NCI-H748 (cell line): ENCODE data around the gene JMJD8.

Experiments
- DNase-seq: peaks from one replicate; lab custom pipeline; 2025; ENCODE audit not compliant: unreplicated experiment; lab: John Stamatoyannopoulos, UW

The JMJD8 gene

DNA sequence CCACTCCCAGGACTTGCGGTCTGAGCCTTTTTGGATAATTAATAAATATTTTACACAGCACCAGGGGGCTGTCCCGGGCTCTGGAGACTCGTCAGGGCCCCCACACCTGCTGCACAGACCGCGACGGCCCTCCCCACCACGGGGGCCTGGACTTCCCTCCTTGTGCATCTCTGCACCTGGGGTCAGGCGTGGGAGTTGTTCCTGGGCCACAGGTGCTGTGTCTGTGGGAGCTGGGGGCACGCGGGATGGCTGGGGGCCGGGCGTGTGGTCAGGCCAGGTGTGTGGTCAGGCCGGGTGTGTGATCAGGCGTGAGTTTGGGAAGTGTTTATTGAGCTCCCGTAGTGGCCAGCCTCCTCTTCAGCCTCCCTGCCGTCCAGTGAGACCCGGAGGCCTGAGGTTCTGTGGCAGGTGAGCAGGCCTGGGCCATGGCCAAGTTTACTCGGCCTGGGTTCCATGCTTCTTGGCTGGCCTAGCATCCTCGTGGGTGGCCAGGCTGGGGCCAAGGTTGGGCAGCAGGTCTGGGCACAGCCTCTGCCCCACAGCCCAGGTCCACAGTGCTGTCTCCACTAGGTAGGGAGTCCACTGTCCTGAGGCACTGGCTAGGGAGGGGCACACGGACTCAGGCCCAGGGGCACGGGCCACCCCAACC, 5.8 kb downstream of the JMJD8 start:
- no peak for DNase-seq

DNA sequence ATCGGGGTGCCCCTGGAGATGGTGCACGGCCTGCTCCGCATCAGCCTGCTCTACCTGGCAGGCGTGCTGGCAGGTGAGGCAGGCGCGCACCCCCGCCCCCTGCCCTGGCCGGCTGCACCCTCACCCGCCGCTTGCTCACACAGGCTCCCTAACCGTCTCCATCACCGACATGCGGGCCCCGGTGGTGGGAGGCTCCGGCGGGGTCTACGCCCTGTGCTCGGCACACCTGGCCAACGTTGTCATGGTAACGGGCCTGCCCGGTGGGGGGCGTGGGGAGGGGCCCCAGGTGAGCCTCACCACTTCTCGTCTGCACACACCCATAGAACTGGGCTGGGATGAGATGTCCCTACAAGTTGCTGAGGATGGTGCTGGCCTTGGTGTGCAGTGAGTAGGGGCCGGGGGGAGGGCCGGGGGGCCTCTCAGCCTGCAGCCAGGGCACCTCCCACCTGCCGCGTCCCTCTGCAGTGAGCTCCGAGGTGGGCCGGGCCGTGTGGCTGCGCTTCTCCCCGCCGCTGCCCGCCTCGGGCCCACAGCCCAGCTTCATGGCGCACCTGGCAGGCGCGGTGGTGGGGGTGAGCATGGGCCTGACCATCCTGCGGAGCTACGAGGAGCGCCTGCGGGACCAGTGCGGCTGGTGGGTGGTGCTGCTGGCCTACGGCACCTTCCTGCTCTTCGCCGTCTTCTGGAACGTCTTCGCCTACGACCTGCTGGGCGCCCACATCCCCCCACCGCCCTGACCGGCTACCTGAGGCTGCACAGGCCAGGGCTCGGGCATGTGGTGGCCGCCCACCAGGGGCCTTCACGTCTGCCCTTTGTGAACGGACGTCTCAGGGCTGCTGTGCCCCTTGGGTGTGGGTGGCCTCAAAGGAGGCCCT, 6.6 kb downstream of the JMJD8 start:
- peak; percentile 79 for DNase-seq

DNA sequence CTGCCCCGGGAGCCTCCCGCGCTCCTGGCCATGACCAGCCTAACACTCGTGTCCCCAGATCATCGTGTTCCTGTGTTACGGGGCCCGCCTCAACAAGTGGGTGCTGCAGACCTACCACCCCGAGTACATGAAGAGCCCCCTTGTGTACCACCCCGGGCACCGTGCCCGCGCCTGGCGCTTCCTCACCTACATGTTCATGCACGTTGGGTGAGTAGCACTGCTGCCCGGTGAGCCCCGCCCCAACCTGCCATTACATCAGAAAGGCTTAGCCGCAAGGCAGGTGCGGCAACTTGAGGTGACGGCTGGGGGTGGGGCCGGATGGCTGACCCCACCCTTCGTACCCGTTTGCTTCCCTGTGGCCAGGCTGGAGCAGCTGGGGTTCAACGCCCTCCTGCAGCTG, 7.2 kb downstream of the JMJD8 start:
- peak; percentile 86 for DNase-seq

DNA sequence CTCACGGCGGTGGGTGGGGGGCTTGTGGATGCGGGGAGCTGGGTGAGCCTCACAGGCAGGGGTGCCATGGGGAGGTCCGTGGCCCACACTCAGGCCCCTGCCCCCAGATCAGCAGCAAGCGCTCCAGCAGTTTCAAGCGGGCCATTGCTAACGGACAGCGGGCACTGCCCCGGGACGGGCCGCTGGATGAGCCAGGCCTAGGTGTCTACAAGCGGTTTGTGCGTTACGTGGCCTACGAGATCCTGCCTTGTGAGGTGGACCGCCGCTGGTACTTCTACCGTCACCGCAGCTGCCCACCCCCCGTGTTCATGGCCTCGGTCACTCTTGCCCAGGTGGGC, 7.6 kb downstream of the JMJD8 start:
- DNase-seq = no peak

DNA sequence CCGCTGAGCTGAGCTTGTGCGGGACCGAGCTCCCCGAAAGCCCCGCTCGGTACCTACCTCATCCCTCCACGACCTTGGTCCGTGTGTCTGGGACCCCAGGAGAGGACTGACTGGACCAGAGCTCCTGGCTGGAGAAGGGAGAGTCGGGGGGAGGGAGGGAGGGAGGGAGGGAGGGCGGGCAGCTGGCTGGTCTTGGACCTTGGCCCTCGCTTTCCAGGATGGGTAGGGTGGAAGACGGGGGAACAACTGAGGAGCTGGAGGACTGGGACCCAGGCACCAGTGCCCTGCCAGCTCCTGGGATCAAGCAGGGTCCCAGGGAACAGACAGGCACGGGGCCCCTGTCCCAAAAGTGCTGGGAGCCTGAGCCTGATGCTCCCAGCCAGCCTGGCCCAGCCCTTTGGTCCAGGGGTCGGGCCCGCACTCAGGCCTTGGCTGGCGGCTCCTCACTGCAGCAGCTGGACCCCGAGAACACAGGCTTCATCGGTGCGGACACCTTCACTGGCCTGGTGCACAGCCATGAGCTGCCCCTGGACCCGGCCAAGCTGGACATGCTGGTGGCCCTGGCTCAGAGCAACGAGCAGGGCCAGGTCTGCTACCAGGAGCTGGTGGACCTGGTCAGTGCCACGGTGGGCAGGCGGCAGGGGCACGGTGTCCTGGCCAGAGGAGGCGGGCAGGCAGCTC, 8.1 kb downstream of the JMJD8 start:
- no peak for DNase-seq

DNA sequence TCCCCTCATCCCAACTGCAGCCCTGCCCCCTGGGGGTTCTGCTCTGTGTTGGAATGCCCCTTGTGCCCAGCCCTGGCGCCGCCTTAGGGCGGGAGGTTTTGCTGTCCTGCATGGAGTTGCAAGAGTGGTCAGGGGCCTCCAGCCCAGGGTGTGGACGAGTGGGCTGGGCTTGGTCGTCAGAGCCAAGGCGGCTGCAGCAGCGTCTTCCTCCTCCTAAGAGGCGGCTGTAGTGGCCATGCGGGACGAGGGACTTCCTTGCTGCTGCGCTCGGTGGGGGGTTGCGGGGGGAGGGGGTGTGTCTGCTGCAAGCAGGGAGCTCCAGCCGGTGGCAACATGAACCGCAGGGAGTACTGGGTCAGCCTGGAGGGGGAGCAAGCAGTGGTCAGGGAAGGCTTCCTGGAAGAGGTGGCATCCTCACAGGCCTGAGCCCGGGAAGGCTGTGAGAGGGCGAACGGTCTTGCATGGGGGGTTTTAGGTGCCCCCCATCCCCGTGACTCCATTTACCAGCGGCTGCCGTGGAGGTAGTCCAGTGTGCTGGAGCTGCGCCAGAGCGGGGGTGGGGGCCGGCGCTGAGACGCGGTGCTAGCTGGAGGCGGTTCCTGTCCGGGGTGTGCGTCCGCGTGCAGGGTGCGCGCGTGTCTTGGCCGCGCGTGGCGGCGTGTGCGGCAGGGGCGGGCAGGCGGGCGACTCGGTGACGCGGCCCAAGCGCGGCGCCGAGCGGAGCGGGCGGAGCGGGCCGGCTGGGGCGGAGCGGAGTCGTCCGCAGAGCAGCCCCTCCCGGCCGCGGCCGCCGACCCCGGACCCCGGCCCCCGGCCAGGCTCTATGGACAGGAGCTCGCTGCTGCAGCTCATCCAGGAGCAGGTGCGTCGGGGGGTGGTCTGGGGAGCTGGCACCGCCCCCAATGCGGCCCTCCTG, 8.9 kb downstream of the JMJD8 start, which contains the start of gene RHBDL1:
Gene RHBDL1 (plus strand): TSS at position 704 of the 916 bp plus-strand sequence. CDS start 120 bp downstream, at position 824.
- DNase-seq = peak; percentile 20

DNA sequence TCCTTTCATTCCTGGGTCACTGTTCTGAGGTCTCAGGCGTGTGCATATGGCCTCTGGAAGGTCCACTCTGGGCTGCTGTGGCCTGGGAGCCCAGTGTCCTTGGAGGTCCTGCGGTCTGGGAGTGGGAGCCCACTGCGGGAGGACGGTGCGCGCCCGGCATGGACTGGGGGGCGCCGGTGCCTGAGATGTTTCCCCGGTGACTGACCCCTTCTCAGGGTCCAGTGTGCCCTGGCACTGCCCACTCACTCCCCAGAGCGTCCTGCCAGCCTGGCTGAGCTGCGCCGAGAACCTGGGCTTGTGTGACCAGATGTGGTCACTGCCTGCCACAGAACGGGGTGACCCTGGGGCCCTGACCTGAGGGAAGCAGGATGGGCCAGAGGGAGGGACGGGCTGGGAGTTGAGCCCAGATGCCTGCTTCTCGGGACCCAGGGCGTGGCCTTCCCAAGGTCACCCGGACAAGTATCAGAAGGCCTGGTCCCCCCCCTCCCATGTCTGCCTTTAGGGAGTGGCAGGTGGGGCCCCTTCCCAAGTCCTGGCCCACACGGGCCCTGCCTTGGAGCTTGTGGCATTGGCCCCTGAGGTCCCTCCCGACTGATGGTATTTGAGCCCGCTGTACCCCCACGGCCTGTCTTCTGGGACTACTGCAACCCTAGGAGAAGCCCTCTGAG, 9.8 kb downstream of the JMJD8 start:
- no peak for DNase-seq

DNA sequence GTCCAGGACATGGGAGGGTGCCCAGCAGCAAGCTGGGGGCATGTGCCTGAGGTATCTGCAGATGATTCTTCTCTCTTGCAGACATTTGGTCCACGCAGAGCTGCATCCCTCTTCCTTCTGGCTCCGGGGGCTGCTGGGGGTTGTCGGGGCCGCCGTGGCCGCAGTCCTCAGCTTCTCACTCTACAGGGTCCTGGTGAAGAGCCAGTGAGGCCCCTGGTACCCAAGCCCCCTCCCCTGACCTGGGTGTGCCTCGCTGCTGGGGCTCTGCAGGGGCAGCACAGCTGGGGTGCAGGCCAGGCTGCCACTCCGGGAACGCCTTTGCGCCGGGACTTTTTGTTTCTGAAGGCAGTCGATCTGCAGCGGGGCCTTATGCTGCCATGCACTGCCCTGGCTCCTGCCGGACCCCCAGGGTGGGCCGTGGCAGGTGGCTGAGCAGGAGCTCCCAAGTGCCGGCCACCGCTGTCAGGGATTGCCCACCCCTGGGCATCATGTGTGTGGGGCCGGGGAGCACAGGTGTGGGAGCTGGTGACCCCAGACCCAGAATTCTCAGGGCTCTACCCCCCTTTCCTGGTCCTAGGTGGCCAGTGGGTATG, 10.6 kb downstream of the JMJD8 start:
- DNase-seq = no peak

DNA sequence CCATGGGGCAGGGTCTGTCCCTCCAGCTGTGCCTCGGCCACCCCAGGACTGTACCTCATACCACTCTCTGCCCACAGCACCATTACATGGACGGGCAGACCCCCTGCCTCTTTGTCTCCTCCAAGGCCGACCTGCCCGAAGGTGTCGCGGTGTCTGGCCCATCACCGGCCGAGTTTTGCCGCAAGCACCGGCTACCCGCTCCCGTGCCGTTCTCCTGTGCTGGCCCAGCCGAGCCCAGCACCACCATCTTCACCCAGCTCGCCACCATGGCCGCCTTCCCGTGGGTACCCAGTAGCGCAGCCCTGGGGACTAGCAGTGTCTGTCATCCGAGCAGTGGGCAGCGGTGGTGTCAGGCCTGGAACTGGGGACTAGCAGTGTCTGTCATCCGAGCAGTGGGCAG, 11.3 kb downstream of the JMJD8 start:
- no peak for DNase-seq

DNA sequence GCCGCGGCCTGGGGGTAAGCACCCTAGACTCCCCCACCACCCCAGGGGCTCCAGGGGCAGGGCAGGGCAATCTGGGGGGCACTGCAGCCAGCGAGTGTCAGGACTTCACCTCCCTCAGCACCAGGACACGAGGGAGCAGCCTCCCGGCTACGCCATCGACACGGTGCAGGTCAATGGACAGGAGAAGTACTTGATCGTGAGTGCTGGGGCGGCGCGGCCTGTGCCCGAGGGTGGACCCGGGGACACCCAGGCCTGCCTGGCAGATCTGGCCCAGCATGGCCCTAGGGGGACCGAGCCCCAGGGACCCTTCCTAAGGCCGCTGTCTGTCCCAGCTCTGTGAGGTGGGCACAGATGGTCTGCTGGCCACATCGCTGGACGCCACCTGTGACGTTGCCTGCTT, 11.8 kb downstream of the JMJD8 start:
- no peak for DNase-seq

DNA sequence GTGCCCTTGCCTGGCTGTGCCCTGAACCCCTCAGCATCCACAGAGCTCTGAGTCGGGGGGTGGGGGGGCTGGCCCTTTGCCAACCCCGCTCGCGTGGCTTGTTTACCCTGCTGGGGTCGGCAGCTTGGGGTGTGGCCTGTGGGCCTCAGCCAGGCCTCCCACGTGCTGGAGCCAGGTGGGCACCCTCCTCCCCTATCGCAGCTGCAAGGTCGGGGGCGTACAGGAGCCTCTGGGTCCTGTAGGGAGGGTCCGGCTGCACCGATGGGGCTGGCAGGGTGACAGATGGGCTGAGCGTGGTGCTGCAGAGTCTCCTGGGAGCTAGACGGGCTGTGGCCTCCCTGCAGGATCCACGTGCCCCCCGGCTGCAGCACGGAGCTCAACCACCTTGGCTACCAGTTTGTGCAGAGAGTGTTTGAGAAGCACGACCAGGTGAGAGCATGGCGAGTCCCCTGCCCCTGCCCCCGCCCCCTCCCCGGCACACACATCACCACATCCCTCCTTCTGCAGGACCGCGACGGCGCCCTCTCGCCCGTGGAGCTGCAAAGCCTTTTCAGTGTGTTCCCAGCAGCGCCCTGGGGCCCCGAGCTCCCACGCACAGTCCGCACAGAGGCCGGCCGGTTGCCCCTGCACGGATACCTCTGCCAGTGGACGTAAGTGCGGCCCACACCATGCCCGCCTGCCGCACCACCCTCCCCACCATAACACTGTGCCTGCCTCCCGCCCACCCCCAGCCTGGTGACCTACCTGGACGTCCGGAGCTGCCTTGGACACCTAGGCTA, 12.6 kb downstream of the JMJD8 start:
- no peak for DNase-seq

DNA sequence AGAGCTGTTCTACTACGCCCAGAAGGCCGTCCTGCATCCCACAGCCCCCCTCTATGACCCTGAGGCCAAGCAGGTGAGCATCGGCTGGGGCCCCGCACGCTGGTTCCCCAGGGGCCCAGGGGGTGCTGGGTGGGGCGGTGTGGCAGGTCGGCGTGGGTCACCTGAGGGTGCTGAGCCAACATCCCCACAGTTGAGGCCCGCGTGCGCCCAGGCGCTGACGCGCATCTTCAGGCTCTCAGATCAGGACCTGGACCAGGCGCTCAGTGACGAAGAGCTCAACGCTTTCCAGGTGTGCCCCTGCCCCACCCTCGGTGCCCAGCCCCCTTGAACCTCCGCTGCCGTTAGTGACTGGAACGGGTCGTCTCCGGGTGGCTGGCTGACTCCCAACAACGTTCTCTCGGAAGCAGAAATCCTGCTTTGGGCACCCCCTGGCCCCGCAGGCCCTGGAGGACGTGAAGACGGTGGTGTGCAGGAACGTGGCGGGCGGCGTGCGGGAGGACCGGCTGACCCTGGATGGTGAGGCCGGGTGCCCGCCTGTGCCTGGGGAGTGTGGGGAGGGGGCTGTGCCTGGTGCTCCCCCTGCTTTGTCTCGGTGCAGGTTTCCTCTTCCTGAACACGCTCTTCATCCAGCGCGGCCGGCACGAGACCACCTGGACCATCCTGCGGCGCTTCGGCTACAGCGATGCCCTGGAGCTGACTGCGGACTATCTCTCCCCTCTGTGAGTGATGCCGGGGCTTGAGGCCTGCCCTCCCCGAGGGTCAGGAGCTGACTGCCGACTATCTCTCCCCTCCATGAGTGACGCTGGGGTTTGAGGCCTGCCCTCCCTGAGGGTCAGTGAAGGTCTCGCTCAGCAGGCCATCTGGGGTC, 13.4 kb downstream of the JMJD8 start:
- no peak for DNase-seq

DNA sequence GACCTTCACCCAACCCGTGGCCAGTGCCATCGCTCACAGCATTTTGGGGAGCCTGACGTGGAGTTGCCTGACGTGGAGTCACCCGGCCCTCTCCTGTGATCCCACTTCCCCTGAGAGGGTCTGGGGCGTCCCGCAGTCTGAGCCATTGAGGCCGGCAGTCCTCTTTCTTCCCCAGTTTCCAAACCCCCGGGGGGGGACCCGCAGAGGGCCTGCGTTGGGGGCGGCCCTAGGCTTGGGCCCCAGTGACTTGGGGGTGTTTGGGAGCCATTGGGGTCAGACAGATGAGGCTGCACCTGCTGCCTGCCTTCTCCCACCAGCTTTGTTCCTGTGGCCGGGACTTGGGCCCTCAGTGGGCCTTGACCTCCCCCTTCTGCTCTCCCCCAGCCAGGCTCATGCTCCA, 14.5 kb downstream of the JMJD8 start:
- no peak for DNase-seq

DNA sequence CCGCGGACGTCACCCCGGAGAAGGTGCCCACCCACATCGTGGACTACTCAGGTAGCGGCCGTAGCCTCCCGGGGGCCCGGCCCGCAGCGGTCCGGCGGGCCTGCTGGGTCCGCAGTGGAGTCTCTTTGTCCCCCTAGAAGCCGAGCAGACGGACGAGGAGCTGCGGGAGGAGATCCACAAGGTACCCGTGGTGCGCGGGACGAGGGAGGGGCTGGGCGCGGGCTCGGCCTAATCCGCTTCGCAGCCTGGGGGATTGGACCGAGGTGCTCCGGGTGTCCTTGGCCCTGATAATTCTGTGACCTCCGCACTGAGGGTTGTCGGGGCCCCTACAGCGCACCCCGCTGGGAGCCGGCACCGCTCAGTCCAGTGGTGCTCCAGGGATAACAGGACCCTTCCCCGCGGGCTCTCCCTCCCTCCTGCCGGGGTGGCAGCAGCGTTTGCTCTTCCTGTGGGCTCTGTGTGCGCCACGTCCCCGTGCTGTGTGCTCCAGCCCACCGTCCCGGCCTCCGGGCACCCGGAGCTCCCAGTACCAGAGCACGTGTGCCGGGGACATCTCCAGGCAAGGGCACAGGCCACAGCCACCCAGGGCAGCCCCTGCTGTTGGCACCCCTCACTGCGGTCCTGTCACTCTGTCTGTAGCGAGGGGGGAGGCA, 15.5 kb downstream of the JMJD8 start:
- no peak for DNase-seq

DNA sequence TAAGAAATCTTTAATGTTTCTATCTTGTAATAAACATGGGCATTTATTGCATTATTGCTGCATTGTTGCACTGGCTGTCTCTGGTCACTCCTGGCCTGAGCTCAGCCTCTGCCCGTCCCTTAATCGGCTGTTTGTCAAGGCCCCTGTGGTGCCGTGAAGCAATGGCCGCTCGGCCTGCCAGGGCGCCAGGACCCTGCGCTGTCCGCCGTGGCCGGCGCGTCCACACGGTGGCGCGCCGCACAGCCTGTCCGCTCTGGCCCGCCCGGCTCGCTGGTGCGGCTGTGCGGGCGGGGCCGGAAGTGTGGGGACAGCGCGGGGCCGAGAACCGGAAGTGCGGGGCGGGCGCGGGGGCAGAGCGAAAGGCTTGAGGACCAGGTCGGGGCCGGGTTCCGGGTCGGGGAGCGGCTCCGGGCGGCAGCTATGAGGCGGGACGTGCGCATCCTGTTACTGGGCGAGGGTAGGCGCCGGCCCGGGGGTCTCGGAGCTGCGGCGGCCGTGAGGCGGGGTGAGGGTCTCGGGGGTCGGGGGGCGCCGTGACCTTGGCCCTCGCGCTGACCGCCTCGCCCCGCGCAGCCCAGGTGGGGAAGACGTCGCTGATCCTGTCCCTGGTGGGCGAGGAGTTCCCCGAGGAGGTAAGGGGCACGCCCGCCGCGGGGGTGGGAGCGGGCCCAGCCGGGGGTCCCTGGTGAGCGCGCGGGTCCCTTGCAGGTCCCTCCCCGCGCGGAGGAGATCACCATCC, 16.2 kb downstream of the JMJD8 start, which contains the start of gene RHOT2:
Gene RHOT2 (plus strand): TSS at position 353 of the 739 bp plus-strand sequence. CDS start 68 bp downstream, at position 421.
- DNase-seq = peak; percentile 90

DNA sequence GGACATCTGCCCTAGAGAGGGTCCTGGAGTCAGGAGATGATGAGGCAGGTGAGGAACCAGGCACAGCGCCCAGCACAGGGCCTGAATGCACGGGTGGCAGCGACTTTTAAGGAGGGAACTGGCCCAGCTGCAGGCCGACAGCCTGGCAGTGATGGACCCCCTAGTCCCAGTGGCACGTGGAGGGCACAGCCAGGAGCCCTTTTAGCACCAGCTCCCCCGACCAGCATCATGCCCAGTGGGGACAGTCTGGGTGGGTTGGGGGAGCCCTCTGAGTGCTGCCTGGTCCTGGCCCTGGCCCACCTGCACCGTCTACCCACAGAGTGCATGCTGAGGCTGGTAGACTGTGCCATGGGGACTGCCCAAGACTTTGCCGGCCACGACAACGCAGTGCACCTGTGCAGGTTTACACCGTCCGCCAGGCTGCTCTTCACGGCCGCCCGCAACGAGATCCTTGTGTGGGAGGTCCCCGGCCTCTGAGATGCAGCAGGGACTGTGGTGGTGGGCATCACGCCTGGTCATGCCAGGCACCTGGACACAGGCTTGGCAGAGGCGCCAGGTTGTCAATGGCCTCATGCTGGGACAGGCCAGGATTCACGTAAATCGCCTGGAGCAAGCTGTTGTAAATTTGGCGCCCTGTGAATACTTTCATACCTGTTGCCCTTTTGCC, 16.9 kb downstream of the JMJD8 start:
- no peak for DNase-seq
